GM12864 (cell line): ENCODE data around the gene ATP8A2.

Experiments
- DNase-seq: peaks from one replicate; pipeline ENCODE4 v3.0.0-alpha.2; 2011; ENCODE audit warnings: low read depth
- H3K4me3 ChIP-seq: 2 replicates; pipeline ENCODE4 v1.5.1; 2011; ENCODE audit warnings: mild to moderate bottlenecking, low read depth, low read length, control low read depth
- TF ChIP-seq, protein P1 (sequence below): IDR thresholded peaks from 2 replicates; pipeline ENCODE4 v1.5.1; 2011; ENCODE audit warnings: low read depth, mild to moderate bottlenecking, moderate library complexity, low read length, control low read depth, inconsistent platforms; ENCODE audit errors: missing control alignments

The ATP8A2 gene

DNA sequence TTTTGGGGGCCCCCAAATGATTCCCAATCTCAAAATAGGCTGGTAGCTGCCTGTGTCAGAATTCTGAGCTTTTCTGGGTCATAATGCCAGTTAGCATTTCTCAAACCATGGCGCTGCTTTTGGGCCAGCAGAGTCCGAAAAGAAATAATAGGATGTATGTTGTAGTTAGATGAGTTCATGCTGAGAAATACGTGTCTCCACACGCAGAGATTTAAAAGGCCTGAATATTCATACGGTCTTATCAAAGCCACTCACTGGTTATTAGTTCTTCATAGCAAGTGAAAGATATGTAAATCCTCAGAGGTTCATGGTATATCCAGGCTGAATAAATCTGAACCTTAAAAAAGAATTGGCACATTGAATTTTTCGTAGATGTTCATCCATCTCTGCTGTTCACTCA is 555.6 kb downstream of the ATP8A2 start:
- no peak overlapping the region for H3K4me3 ChIP-seq
- TF ChIP-seq, protein P1, sequence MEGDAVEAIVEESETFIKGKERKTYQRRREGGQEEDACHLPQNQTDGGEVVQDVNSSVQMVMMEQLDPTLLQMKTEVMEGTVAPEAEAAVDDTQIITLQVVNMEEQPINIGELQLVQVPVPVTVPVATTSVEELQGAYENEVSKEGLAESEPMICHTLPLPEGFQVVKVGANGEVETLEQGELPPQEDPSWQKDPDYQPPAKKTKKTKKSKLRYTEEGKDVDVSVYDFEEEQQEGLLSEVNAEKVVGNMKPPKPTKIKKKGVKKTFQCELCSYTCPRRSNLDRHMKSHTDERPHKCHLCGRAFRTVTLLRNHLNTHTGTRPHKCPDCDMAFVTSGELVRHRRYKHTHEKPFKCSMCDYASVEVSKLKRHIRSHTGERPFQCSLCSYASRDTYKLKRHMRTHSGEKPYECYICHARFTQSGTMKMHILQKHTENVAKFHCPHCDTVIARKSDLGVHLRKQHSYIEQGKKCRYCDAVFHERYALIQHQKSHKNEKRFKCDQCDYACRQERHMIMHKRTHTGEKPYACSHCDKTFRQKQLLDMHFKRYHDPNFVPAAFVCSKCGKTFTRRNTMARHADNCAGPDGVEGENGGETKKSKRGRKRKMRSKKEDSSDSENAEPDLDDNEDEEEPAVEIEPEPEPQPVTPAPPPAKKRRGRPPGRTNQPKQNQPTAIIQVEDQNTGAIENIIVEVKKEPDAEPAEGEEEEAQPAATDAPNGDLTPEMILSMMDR = no peak
- DNase-seq = no peak

GRCh38 chr13:25927932-25928331 is 556.2 kb downstream of the ATP8A2 start:
- DNase-seq = no peak

DNA sequence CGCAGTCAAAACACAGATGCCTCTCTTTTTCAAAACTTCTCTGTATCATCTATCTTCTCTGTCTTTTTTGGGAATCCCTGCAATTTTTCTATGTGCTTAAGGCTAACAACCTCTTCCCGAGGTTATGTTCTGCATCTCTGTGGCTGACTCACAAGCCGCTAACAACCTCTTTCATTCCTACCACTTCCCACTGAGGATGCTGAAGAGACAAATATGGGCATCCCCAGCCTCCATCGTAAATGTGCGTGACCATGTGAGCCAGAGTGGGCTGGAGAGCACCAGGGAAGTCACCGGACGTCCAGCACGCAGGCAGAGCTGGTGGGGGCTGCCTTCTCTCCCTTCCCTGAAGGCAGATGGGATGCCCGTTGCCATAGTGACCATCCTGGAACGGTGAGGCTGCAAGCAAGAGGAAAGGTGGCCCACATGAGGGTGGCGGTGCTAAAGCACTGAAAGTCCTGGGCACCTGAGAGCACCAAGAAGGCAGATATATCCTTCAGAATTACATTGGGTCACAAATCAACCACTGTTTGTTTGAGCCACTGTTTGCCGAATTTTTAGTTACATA is 557.2 kb downstream of the ATP8A2 start:
- TF ChIP-seq, protein P1 = no peak

More at GRCh38 chr13:25927932-25928331, 556.2 kb downstream of the ATP8A2 start:
- no peak overlapping the region for H3K4me3 ChIP-seq
- TF ChIP-seq, protein P1 = no peak

GRCh38 chr13:25929816-25930215 is 558.0 kb downstream of the ATP8A2 start:
- DNase-seq = no peak
- no peak overlapping the region for H3K4me3 ChIP-seq
- TF ChIP-seq, protein P1 = no peak

More for the DNA sequence above, 557.2 kb downstream of the ATP8A2 start:
- H3K4me3 ChIP-seq = no peak overlapping the region
- DNase-seq = no peak

- TF ChIP-seq, protein P1 = no peak
- no peak overlapping the region for H3K4me3 ChIP-seq
- DNase-seq = no peak
Measured at GRCh38 chr13:25930653-25931052, 558.9 kb downstream of the ATP8A2 start.

DNA sequence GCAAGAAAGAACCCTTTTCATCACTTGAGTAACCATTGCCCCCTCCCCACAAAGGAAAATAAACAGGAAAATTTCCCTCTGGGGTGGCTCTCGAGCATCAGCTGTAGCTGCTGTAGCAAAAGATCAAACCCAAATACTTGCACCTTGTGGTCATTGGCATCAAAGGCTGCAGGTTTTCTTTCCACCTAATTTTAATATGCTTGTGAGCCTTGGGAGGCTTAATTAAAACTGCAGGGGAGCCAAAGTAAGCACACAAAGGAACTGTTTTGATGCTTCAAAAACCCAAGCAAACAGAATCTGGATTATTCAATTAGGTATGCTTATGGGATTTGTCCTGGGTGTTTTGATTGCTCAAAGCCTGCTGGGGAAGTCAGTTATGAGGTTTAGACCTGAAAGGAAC is 560.6 kb downstream of the ATP8A2 start:
- TF ChIP-seq, protein P1 = no peak
- DNase-seq = no peak
- H3K4me3 ChIP-seq = no peak overlapping the region

GRCh38 chr13:25933520-25933919 is 561.7 kb downstream of the ATP8A2 start:
- TF ChIP-seq, protein P1 = no peak
- DNase-seq = no peak

More at GRCh38 chr13:25933520-25933919, 561.7 kb downstream of the ATP8A2 start:
- no peak overlapping the region for H3K4me3 ChIP-seq
